HG03039 (cell line): ENCODE measurements around the gene AGO3.

Experiments
- ATAC-seq: cut with Tn5 transposase; IDR thresholded peaks from one replicate; pipeline ENCODE4 v1.9.1; 2021; ENCODE audit warnings: mild to moderate bottlenecking, moderate library complexity; ENCODE audit not compliant: unreplicated experiment

AGO3 gene

DNA sequence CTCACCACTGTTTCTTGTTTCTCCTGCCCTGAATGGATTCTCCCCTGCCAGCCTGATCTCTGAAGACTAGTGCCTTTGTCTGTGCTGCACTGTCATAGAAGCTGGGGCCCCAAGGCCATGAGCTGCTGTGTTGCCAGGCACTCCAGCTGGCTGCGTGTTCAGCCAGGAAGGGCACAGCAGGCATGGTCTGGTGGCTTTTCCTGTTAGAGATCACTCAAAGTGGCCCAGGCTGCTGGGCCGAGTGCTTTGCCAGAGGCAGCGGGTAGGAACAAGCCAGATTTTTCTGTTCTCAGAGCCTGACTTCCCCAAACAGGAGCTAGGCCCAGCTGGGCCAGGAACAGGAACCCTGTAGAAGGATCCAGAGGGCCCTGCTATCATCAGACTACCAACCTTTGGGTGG lies 163.0 kb downstream of the AGO3 start:
- ATAC-seq = no peak

DNA sequence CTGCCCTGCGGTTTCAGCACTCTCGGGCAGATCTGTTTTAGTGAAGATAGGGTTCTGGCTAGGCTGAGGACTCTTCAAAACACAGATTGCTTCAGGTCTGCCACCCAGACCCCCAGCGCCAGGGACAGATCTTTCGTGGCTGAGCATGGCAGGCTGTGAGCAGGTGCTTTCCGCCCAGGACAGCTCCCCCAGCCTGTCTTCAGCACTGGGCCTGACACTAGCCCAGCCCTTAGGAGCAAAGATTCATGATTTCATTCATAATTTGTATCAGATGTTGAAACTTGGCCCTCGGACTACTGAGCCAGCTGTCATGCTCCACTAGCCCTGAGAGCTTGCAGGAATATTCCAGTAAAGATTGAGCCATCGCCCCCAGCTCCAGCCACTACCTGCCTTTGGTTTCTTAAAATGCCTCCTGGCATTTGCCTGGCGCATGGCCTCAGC lies 163.7 kb downstream of the AGO3 start:
- ATAC-seq = no peak

DNA sequence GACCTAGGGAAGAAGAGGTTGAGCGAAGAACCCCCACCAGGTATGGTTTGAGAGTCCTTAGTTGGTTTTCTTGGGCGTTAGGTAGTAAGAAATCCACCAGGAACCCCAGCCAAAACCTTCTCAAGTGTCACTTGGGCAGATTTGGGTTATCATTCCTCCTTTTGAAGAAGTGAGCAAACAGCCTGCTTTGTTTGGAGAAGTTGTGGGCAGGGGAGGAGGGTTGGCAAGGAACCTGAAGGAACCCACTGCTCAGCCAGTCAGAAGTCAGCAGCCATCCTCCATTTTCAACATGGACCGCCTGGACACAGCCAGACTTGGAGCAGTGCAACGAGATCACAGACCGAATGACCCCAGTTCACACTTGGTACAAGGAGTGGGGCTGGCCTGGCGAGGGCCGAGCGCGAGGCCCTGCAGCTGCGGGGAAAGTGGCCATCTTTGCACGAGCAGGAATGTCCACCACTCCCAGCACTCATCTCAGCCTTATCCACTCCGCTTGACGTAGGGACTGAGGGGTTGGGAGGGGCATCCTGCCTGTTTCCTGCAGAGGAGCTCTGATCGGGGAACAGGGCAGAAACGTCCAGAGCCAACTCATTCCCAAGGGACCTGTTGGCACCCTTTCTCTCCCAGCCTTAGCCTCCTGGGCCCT lies 165.0 kb downstream of the AGO3 start:
- ATAC-seq = no peak

DNA sequence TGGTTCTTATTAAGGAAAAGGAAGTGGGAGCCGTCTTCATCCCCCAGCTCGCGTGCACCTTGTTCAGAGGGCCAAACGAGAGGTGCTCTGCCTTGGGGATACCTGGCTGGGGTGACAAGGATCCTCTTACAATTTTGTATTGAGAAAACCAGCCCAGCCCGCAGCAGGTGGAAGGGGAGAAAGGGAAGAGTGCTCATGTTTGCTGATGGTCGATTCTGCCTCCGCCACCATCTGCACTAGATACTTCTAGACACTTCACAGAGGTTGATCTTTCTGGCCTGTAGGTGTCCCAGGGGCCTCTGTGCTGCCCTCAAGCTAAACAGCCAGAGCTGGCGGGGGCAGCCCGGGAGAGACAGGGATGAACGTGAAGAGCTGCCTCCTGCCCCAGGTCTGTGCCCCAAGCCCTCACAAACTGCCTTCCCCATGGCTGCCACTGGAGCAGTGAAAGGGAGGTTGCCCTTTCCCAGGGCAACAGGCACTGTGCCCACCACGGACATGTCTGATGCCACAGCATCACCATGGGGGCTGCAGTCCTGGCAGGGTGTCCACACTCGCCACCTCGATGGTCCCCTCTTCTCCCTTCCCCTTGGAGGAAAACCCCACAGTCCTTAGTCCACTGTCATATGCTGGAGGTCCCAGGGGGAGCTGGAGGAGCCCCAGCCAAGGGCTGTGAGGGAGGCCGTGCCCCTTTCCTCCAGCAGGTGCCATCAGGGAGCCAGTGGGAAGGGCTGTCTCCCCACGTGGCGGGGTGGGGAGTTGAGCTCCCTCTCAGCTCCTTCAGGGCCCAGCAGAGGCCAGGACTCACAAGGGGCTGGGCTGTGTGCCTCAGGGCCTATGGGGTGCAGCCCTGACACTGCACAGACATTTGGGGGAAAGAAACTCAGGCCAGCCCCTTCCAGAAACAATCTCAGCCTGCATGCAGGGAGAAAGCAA lies 165.9 kb downstream of the AGO3 start:
- no peak for ATAC-seq

DNA sequence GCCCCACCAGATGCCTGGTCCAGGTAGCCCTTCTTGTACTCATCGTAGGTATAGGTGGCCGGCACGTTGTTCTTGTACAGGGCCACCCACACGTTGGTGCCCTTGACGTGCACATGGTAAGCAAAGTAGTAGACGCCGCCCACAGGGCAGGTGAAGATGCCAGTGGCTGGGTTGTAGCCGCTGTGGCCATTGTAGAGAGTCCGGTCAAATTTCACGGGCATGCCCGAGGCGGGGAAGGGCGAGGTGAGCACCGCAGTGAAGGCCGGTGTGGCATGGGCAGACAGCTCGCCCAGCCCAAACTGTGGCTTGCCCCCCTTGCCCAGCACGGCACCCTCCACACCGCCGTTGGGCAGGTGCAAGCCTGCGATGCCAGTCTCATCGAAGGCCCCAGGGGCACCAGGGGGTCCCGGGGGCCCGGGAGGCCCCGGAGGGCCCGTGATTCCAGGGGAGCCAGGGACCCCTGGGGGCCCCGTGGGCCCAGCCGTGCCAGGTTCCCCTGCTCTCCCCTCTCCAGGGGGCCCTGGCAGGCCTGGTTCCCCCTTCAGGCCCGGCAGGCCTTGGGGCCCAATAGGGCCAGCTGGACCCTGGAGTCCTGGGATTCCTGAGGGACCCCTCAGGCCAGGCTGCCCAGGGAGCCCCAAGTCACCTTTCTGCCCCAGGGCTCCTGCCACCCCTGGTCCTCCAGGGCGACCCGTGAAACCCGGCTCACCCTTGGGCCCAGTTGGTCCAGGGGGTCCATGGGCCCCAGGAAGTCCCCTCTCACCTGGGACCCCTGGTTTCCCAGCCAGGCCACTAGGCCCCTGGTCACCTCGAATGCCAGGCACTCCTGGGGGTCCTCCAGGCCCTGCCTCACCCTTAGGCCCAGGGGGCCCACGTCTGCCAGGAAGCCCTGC lies 167.0 kb downstream of the AGO3 start:
- ATAC-seq = no peak

DNA sequence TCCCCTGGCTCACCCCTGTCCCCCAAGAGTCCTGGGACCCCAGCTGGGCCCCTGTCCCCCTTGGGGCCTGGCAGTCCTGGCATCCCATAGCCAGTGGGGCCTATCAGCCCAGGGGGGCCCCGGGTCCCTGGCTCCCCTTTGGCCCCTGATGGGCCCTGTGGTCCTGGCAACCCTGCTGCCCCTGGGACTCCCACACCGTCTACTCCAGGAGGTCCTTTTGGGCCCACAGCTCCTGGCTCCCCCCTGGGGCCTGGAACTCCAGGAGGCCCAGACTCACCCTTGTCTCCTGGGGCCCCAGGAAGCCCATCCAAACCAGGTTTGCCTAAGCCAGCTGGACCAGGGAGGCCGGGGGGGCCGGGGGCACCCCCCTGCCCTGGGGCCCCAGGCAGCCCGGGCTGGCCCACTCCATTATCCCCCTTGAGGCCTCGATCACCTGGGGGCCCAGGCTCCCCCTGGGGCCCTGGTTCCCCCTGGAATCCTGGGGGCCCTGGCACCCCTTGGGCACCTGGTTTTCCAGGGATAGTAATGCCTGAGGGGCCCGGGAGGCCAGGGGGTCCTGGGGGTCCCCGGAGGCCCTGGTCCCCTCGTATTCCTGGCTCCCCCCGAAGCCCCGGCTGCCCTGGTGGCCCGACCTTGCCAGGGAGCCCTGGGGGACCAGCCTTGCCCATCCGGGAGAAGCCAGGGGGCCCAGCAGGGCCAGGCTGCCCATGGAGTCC lies 167.9 kb downstream of the AGO3 start:
- no peak for ATAC-seq

DNA sequence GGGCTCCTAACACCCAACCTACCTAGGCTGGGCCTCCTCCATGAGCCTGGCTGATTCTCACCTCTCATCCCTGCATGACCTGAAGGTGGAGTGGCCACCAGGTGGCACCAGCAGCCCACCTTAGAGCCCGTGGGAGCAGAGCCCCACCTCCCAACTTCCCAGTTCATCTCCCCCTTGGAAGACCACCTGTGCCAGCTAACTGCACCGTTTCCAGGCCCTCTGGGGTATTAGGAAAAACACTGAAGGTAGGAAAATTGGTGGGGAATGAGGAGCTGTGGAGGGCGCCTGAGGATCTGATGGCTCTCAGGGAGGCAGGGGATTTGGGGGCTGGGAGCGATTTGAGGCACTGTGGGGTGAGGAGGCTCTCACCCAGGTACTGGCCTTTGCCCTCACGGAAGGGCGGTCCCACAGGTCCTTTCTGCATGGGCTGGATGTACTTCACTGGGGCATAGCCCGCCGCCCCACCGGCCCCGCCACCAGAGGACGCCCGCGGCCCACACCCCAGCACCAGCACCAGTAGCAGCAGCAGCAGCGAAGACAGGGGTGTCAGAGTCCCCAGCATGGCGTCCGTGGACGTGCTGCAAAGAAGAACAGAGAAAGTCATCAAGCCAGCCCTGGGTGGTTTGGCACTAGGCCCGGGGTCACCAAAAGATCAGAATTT lies 168.9 kb downstream of the AGO3 start:
- no peak for ATAC-seq

DNA sequence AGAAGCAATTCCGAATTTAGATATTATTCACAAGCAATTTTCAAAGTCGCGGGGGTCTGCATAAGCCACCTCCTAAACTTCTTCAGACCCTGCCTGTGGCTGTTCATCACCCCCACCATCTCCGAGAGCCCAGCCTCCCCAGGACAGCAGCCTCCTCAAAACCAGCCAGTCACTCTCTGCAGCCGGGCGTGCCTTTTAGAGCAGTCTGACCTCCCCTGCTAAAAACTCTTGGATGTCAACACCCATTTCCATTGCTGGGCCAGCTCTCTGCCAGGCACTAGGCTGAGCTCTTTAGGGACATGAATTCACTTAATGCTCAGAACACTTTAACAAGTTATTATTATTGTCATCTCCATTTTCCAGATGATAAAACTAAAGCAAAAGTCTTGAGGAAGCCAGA lies 169.5 kb downstream of the AGO3 start:
- ATAC-seq = no peak

DNA sequence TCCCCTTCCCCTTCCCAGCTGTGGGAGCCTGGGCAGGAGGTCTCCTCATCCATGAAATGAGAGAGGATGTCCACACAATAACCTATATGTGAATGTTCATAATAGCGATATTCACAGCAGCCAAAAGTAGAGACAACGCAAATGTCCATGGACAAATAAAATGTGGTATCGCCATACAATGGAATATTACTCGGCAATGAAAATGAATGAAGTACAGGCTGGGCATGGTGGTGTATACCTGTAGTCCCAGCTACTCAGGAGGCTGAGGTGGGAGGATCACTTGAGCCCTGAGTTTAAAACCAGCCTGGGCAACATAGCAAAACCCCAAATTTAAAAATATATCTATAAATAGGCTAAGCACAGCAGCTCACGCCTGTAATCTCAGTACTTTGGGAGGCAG lies 170.6 kb downstream of the AGO3 start:
- no peak for ATAC-seq

DNA sequence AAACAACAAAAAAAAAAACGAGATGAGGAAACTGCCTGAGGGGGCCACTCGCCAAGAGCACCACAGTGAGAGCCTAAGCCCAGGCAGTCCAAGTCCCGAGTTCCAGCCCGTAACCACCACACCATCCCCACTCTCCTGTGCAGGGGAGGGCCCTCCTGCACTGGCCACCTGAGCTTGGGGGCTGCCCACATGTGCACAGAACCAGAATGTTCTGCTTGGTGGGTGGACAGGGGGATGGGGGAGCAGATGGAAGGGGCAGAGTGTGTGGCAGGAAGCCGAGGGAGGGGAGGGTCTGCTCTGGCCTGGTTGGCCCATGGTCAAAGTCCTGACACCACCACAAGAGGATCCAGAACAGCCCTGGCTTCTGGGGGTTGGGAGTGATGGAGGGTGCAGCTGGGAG lies 175.4 kb downstream of the AGO3 start:
- no peak for ATAC-seq

DNA sequence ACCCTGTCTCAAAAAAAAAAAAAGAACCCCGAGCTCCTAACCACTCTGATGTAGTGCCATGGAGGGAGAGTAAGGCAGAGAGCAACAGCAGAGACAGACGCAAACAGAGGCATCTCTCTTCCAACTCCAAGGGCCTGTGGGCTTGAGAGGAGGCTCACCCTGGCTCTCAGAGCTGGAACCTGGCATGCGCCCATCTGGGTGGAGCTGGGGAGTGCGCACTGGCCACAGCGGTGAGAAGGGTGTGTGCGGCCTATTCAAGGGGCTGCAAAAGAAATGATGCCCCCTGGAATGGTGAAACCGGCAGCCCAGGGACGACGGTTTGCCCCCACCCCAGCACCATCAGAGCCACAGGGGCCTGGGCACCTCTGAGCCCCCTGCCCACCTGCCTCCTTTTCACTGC lies 176.5 kb downstream of the AGO3 start:
- no peak for ATAC-seq

DNA sequence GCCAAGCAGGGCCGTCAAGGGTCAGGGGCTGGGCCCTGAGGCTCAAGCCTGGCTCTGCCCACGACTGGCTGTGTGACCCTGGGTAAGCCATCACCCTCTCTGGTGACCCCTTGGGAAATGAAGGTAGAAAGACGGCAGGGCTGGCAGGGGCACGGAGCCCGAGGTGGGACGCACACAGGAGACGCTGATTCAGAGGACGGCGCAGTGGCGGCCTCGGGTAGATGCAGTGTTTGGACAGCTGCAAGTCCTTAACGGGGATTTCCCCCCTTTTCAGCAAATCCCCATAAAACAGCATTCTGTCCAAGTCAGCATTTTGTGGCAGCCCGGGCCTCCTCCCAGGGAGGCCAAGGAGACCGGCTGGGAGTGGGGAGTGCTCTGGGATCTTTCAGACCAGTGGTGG lies 177.4 kb downstream of the AGO3 start:
- no peak for ATAC-seq

DNA sequence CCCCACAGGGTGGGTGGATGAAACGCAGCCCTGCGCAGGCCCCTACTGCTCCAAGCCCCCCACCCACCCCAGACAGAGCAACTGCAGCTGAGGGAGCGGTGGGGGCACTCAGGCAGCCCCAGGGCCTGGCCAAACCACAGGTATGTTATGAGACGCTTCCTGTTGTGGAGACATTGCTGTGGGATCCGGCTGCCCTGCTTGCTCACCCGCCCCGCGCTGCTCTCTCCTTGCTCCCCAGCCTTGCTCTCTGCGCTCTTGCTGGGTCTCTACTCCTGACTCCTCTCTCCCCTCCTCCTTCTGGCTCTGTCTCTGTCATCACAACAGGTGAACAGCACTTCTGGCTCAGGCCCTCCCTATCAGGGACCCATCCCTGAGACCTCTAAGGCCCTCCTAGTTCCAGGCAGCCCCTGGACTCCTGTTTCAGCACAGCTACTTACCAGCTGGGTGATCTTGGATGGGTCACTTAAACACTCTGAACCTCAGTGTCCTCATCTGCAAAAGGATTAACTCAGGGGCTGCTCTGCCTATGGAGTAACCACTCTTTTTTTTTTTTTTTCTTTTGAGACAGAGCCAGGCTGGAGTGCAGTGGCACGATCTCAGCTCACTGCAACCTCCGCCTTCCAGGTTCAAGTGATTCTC lies 178.3 kb downstream of the AGO3 start:
- ATAC-seq = no peak

DNA sequence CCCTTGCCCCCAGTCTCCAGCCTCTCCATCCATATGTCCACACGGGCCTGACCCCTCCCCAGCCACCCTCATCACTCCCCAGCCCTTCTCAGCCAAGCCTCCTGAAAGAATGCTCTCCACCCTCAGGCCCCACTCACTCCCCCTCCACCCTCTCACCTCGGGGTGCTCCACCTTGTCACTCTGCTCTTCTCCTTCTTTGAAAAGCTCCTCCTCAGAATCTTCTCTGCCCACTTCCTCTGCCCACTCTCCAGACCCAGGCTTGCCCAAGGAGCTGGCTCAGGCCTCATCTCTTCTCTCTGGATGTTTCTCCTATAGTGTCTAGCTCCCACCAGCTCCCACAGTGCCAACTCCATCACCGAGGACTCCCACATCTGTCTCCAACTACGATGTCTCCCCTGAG lies 180.2 kb downstream of the AGO3 start:
- no peak for ATAC-seq

DNA sequence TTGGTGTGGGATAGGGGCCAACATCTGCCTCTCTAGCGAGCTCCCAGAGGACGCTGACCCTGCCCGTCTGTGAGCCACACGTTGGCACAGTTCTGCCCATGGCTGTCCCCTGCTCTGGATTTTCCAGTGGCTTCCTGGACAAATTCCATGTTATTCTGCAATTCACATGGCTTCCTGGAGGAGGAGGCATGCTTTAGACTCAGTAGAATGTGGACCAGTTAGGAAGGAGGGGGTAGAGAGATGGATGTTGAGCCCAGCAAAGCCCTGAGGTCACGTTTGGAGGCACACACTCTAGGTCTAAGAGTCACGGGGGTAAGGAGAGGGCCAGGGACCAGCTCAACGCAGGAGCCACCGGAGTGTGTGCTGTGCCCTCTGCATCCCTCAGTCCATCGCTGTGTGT lies 181.9 kb downstream of the AGO3 start:
- no peak for ATAC-seq

DNA sequence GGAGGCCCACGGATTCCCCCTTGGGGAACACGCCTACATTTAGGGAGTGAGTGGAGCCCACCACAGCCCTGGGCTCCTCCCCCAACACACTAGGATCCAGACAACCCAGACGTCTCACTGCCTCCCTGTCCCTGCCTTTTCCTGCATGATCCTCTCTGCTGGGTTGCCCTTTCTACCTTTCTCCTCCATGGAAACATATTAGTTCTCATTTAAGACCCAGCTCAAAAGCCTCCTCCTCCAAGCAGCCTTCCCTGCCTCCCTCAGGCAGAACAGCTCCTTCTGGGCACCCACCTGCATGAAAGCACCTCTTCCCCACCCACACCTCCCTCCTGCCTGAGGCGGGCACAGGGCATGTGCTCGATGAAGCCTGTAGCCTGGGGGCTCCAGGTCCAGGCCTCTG lies 183.5 kb downstream of the AGO3 start:
- ATAC-seq = no peak

DNA sequence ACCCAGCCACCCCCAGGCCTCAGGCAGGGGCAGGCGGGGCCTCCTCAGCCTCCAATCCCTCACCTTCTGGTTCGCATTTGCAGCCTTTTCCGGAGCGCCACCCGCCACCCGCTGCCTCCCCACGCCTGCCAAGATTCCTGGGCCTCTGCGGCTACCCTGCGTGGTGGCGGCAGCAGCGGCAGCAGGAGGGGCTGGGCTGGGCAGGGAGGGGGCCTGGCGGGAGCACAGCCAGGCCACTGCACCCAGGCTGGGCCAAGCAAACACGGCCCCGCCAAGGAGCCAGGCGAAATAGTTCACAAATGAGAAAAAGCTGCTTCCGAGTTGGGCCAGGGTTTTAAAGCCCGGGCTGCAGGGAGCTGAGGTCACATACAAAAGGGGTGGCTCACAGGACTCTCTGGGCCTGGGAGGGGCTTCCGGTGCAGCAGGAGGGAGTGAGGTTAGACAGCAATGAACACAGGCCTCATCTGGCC lies 184.3 kb downstream of the AGO3 start:
- ATAC-seq = no peak

DNA sequence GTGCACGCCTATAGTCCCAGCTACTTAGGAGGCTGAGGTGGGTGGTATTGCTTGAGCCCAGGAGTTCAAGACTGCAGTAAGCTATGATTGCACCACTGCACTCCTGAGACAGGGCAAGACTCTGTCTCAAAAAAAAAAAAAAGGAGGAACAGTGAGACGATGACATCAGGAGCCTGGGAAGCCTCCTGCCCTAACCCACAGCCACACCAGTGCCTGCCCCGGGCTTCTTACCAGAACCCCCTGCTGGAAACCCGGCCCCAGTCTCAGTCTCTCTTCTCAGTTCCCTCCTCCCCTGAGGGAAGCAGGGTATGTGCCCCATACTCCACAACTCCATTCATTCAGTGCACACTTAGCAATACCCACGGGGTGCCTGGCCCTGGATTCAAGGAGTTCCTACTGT lies 185.0 kb downstream of the AGO3 start:
- ATAC-seq = no peak

DNA sequence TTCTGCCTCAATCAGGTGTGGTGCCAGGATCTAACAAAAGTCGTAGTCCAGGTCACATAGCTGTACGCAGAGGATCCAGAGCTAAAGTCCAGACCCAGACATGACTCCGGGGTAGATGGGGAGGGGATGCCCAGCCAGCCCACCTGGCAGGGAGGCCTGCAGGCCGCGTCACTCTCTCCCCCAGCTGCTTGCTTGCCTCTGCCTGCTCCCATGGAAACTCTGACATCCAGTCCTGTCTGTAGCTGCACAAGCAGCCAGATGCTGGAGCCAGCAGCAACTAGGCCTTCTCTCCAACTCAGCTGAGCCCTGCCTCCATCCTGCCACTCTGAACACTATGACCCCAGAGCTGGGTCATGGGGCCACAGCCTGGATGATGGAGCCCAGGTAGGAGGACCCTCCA lies 186.0 kb downstream of the AGO3 start:
- ATAC-seq = no peak
